Retinal pigment epithelial cell (primary cell): ENCODE data around the gene EIF2AK3.
"Not testable (repeated sequence)": the region's sequence is repeated elsewhere in the genome, so short reads cannot be mapped to it uniquely, and the experiment has no call there.

Experiments
- DNase-seq: peaks from one replicate; pipeline ENCODE4 v3.0.0-alpha.2; 2010; ENCODE audit warnings: low read depth
- H3K4me3 ChIP-seq: 2 replicates; pipeline ENCODE4 v1.5.1; 2011; ENCODE audit warnings: mild to moderate bottlenecking, low read length, control low read depth, moderate library complexity
- CTCF ChIP-seq: conservative IDR thresholded peaks from 2 replicates; pipeline ENCODE4 v1.5.1; 2011; ENCODE audit warnings: low read depth, low read length, control low read depth, inconsistent platforms

EIF2AK3 gene

GRCh38 chr2:88626171-88627054 lies 851 bp downstream of the EIF2AK3 start:
- H3K4me3 ChIP-seq, result peak overlapping the region; percentile 81
- TF ChIP-seq CTCF, result no peak
- no peak for DNase-seq

- no peak for DNase-seq
- no peak for TF ChIP-seq CTCF
- H3K4me3 ChIP-seq, result no peak overlapping the region
Observed at GRCh38 chr2:88624477-88624876, 2.8 kb downstream of the EIF2AK3 start.

GRCh38 chr2:88623831-88624465 lies 3.3 kb downstream of the EIF2AK3 start:
- H3K4me3 ChIP-seq, DNase-seq: not testable (repeated sequence)

- TF ChIP-seq CTCF, result no peak
- no peak overlapping the region for H3K4me3 ChIP-seq
- no peak for DNase-seq
Observed at GRCh38 chr2:88622307-88622706, 5.0 kb downstream of the EIF2AK3 start.

GRCh38 chr2:88621432-88621831 lies 5.8 kb downstream of the EIF2AK3 start:
- no peak for DNase-seq
- no peak overlapping the region for H3K4me3 ChIP-seq
- TF ChIP-seq CTCF, result no peak

GRCh38 chr2:88620015-88620414 lies 7.2 kb downstream of the EIF2AK3 start:
- H3K4me3 ChIP-seq, result no peak overlapping the region
- no peak for DNase-seq
- no peak for TF ChIP-seq CTCF

- TF ChIP-seq CTCF, result no peak
- no peak for DNase-seq
- H3K4me3 ChIP-seq, result no peak overlapping the region
Observed at GRCh38 chr2:88615822-88616221, 11.4 kb downstream of the EIF2AK3 start.
